ENCODE results near the gene ART5. TPM values are rescaled to one million over a fixed set of nuclear protein-coding genes. Genes with fewer than 3 reads are reported as not detected.

Gene ART5, protein sequence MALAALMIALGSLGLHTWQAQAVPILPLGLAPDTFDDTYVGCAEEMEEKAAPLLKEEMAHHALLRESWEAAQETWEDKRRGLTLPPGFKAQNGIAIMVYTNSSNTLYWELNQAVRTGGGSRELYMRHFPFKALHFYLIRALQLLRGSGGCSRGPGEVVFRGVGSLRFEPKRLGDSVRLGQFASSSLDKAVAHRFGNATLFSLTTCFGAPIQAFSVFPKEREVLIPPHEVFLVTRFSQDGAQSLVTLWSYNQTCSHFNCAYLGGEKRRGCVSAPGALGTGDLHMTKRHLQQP
- total RNA-seq (2022; extraction: Qiagen RNA extraction; ENCODE audit: low read depth) = 0.17 to 0.55 TPM (median 0.33 TPM) in 5 replicates

DNA sequence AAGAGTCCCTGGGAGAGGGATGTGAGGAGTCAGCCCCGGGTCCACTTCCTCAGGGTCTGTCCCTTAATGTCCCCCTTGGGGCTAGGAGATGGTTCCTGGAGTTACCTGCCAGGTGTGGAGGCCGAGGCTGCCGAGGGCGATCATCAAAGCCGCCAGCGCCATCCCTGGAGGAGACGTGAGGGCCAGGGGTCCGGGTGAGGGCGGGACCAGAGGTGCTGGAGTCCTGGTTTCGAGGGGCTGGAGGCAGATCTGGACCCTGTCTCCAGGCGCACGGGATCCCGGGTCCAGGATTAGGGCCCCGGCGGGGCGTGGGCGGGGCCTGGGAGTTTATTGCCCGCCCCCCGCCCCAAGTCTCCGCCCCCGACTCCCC is at the start of gene ART5:
Gene ART5 (minus strand): TSS at position 292 of the 370 bp plus-strand sequence. CDS start 130 bp downstream, at position 162.

DNA sequence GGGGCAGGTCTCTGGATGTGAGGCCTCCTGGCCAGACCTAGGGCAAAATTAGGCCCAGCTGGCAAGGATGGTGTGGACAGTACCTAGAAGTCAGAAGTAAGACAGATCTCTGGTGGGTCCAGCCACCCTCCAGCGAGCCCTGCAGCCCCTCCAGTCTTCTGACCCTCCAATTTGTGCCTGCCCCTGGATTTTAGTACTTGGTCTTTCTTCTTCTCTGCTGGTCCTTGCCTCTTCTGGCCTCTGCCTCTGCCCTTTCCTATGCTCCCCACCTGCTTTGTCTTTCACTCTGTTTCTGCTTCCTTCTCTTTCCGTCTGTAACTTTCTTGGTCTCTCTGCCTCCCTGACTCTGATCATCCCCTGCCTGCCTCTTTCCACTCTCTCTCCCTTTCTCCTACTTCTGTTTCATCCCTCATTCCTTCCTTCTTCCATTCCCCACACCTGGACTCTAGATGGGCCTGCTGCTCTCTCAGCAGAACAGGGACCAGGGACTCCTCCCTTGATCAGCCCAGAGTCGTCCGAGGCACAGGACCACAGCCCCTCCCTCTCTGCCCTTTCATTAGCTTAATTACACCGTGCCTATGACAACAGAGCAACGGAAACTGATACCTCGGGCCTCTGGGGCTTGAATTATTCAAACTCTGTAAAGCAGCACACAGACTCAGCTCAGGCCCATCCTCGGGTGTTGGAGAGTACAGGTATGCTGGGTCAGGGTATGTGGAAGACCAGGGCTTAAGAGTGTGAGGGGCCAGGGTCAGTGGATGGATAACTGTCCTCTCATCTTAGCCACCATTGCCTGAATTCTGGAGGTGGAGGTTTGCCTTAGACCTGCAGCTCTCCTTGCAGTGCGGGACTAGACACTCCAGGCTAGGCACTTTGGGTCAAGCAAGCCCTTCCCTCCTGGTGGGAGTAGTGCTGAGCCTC is 29.8 kb upstream of the ART5 start, which contains the start of gene CHRNA10:
Gene CHRNA10 (minus strand): TSS at position 51 of the 921 bp plus-strand sequence. CDS start 72 bp downstream, outside the sequence.

GRCh38 chr11:3644817-3645235 is 3.0 kb upstream of the ART5 start, which contains the start of gene ART1:
TSS of gene ART1 (plus strand) at chr11:3645128. CDS start at chr11:3659214, 14,086 bp downstream.

Other genes with a start within 250 kb of the ART5 start
- not detected in 5 replicates for gene ART1, start 3.1 kb upstream of the ART5 start, total RNA-seq (2022; extraction: Qiagen RNA extraction; ENCODE audit: low read depth)
- gene CHRNA10, start 29.4 kb upstream of the ART5 start, total RNA-seq (2022; extraction: Qiagen RNA extraction; ENCODE audit: low read depth) = 0.52 to 1.5 TPM (median 1.1 TPM) in 5 replicates
- 60.8 to 73.1 TPM (median 67.4 TPM) in 5 replicates for gene NUP98, start 155.6 kb upstream of the ART5 start, total RNA-seq (2022; extraction: Qiagen RNA extraction; ENCODE audit: low read depth)
- gene PGAP2, start 166.6 kb upstream of the ART5 start, total RNA-seq (2022; extraction: Qiagen RNA extraction; ENCODE audit: low read depth) = 17.6 to 22.7 TPM (median 21.5 TPM) in 5 replicates
- 82.2 to 115 TPM (median 110 TPM) in 5 replicates for gene RHOG, start 199.0 kb upstream of the ART5 start, total RNA-seq (2022; extraction: Qiagen RNA extraction; ENCODE audit: low read depth)
- gene STIM1, start 213.7 kb upstream of the ART5 start, total RNA-seq (2022; extraction: Qiagen RNA extraction; ENCODE audit: low read depth) = 23.0 to 27.0 TPM (median 25.3 TPM) in 5 replicates